Mucosa of stomach (tissue), 1 donor: ENCODE data around the gene PLEKHG3.

Experiments used
- H3K27me3 ChIP-seq: one replicate; pipeline ENCODE4 v1.7.0; 2013; ENCODE audit warnings: mild to moderate bottlenecking, low read length; ENCODE audit not compliant: control insufficient read depth, insufficient read depth
- H3K36me3 ChIP-seq: one replicate; pipeline ENCODE4 v1.7.0; 2013; ENCODE audit warnings: low read length; ENCODE audit not compliant: control insufficient read depth, insufficient read depth
- H3K4me1 ChIP-seq: one replicate; pipeline ENCODE4 v1.7.0; 2013; ENCODE audit warnings: mild to moderate bottlenecking, low read length; ENCODE audit not compliant: control insufficient read depth, insufficient read depth
- H3K4me3 ChIP-seq: one replicate; pipeline ENCODE4 v1.7.0; 2013; ENCODE audit warnings: low read length
- H3K9ac ChIP-seq: one replicate; pipeline ENCODE4 v1.7.0; 2013; ENCODE audit warnings: mild to moderate bottlenecking, low read length, moderate library complexity
- H3K9me3 ChIP-seq: one replicate; pipeline ENCODE4 v1.7.0; 2013; ENCODE audit warnings: mild to moderate bottlenecking, low read length, moderate library complexity; ENCODE audit not compliant: control insufficient read depth
- donor health status: Pancreatic carcinoma.

Gene PLEKHG3

DNA sequence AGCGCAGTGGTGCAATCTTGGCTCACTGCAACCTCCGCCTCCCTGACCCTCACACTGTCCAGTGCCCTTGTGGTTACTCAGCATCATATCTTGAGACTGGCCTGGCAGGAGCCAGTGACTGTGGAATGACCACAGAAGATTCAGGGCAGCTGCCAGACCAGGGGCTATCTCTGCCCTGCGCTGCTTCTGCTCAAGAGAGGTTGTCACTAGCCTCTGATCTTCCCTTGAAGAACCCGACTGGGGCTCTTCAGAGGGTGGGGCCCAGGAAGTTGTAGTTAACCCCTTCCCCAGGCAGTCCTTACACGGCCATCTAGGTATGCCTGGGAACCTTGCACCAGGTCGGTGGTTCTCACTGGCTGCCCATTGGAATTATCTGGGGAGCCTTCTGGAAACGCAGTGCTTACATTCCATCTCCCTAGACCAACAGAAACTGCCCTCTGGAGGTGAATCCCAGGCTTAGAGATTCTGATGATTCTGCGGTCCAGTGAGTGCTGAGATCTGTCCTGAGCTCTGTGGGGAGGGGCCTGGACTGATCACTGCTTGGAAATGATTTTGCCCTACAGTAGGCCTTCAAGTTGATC, 41.4 kb downstream of the PLEKHG3 start:
- Histone ChIP-seq H3K36me3 (peaks cover 16% of the 10 kb centered on the region), H3K9ac (no peak overlapping the region), H3K27me3 (no peaks in the 10 kb centered on the region), H3K9me3 (no peaks in the 10 kb centered on the region), H3K4me3 (no peak overlapping the region), H3K4me1 (no peaks in the 10 kb centered on the region)

DNA sequence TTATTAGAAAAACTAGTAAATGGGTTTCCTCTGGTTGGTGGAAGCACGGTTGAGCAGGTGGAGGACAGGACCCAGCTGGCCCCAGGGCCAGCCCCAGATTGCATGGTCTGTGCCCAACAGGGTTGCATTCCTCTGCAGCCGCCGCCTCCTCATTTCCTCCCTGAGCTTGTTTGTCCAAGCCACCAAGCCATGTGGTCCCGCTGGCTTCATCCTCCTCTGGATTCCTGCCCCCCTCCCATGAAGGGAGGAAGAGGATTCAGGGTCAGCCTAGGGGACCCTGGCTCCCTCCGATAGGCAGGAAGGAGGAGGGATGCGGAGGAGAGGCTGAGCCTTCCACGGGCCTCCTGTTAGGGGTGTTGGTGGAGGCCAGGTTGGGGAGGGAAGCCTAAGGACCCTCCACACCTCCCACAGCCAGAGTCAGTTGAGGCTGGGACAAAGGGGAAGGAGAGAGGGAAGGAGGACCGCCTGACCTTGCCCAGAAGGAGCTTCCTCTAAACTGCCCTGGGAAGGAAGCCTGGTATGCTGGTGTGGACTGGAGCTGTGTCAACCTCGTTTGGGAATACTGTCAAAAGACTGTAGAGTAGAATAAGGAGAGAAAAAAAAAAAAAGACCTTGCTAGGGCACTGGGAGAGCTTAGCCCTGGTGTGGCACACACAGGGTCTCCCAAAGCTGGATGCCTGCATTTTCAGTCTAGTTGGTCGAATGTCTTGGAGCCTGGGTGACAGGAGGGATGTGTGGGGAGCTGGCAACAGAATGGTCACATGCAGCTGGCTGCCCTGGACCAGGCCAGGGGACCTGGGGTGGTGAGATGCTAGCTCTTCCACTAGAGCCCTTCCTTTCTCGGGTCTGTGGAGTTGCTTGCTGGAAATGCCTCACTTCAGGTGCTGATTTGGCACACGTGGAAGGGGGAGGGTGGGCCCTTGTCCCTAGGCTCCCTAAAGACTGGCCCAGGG, 42.4 kb downstream of the PLEKHG3 start:
- no peaks in the 10 kb centered on the region for H3K9me3 ChIP-seq
- H3K9ac ChIP-seq = no peak overlapping the region
- no peaks in the 10 kb centered on the region for H3K27me3 ChIP-seq
- no peak overlapping the region for H3K4me3 ChIP-seq
- H3K36me3 ChIP-seq = peaks cover 6% of the 10 kb centered on the region
- no peaks in the 10 kb centered on the region for H3K4me1 ChIP-seq

DNA sequence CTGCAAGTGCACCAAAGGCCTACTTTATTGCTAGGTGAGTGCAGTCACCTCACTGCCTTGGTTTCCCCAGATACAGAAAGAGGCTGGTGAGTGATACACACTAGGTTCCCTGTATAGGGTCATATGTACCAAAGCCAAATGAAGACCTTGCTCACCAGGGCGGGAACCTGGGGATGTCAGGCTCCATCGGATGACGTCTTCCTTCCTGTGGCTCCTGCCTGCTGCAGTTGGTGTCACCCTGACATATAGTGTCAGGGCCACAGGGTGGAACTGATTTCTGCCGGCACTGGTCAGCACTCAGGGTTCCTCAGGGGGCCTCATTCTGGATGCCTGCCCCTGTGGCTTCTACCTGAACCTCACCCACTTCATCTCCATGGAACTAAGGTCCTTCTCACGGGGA, 43.1 kb downstream of the PLEKHG3 start:
- Histone ChIP-seq H3K4me3 (no peak overlapping the region), H3K36me3 (peaks cover 5% of the 10 kb centered on the region), H3K9ac (no peak overlapping the region), H3K9me3 (no peaks in the 10 kb centered on the region), H3K4me1 (no peaks in the 10 kb centered on the region), H3K27me3 (no peaks in the 10 kb centered on the region)

DNA sequence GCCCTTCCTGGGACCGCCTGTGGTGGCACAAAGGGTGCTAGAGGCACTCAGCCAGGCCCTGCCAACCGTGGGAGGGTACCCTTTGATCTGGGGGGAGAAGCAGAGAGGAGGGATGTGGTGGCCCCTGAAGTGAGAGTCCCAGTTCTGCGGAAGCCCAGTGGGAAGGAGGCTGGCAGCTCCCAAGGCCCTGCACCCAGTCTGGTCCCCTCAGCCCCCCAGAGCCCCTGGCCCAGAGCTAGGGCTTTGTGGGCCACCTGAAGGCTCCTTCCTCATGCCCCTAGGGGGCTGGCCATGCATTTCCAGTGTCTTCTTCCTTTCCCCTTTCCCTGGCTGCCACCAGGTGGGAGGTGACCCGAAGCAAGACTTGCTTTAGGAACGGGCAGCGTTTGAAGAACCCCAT, 44.3 kb downstream of the PLEKHG3 start:
- H3K9me3 ChIP-seq = no peaks in the 10 kb centered on the region
- no peak overlapping the region for H3K9ac ChIP-seq
- H3K27me3 ChIP-seq = no peaks in the 10 kb centered on the region
- H3K4me1 ChIP-seq = no peaks in the 10 kb centered on the region
- H3K36me3 ChIP-seq = peaks cover 5% of the 10 kb centered on the region
- no peak overlapping the region for H3K4me3 ChIP-seq

DNA sequence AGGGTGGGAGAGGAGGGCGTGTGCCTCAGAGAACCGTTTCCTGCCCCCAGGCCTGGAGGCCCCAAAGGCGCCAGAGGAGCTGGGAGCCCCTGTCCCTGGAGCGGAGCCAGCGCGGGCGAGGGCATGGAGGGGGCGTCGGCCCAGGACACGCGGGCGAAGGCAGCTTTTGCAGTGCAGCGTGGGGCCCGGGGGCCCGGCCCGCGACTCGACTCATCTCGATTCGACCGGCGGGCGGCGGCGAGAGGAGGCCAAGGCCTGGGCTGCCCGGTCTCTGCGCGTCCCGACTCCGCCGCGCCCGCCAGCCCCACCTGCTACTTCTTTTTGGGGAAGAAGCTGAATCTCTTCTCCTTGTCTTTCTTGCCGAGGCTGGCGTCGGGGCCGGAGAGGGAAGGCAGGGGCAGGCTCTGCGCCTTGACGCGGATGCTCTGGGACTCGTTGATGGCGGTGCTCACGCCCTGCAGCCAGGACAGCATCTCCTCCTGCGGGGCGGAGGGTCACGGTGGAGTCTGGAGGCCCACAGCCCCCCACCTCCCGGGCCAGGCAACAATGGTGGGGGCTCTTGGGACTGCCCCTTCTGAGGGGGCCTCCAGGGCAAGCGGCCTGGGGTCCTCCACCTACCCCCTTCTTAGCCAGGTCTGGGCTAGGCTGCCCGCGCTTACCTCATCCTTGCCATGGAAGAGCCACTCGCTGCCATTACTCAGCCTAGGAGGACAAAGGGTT, 44.9 kb downstream of the PLEKHG3 start:
- Histone ChIP-seq H3K4me1 (no peaks in the 10 kb centered on the region), H3K9ac (no peak overlapping the region), H3K27me3 (no peaks in the 10 kb centered on the region), H3K9me3 (no peaks in the 10 kb centered on the region), H3K4me3 (no peak overlapping the region), H3K36me3 (peaks cover 5% of the 10 kb centered on the region)

DNA sequence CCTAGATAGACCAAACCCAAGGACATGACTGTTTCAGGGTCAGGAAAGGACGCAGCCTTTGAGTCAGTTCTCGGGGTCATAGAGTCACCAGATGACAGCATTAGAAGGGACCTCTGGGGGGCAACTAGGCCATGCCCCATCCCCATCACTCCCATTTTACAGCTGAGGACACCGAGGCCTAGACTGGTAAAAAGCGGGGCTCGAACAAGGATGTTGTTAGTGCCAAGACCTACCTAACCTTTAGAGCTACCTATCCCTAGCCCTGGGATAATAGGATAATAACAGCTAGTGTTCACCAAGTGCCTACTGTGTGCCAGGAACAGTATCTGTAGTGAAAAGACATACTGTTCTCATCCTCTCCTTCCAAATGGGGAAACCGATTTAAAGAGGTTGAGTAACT, 48.7 kb downstream of the PLEKHG3 start:
- Histone ChIP-seq H3K9me3 (no peaks in the 10 kb centered on the region), H3K4me1 (peaks cover 15% of the 10 kb centered on the region), H3K4me3 (no peak overlapping the region), H3K9ac (no peak overlapping the region), H3K27me3 (no peaks in the 10 kb centered on the region), H3K36me3 (no peaks in the 10 kb centered on the region)

DNA sequence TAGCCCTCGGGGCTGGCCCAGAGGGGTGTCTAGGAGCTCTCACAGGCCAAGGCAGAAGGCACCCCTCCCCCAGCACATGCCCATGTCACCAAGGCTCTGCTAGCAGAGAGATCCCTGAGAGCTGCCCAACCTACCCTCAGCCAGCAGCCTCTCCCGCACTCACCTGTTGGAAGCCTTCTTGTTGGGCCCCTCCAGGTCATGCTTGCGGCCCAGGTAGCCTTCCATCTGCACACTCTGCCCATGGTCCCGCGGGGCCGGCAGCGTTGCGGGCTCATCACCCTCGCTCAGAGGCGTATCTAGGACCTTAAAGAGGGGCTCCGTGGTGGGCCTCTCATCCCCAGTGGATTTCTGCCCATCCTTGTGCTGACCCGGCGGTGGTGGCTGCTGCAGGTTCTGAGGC, 49.1 kb downstream of the PLEKHG3 start:
- no peak overlapping the region for H3K4me3 ChIP-seq
- H3K36me3 ChIP-seq = no peaks in the 10 kb centered on the region
- no peak overlapping the region for H3K9ac ChIP-seq

DNA sequence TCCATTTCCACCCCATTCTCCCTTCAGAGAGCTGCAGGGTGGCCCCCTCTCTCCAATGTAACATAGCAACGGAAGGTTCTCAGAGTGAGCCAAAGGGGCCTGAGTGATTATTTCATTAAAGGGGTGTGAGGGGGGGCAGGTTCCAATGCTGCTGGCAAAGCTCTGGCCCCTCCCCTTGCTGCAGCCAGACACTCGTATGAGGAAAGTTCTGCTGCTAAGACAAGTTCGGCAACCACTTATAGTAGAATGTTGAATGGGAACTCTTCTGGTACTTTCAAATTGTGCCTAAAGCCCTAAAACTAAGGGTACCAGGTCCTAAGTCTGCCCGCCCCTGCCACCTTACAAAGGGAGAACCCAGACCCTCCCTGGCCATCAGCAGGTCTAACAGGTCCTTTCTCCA, 49.8 kb downstream of the PLEKHG3 start:
- no peak overlapping the region for H3K4me3 ChIP-seq
- H3K9me3 ChIP-seq = no peaks in the 10 kb centered on the region
- H3K36me3 ChIP-seq = no peaks in the 10 kb centered on the region
- H3K27me3 ChIP-seq = no peaks in the 10 kb centered on the region
- no peak overlapping the region for H3K9ac ChIP-seq
- peaks cover 26% of the 10 kb centered on the region for H3K4me1 ChIP-seq

More for the DNA sequence above, 49.1 kb downstream of the PLEKHG3 start:
- no peaks in the 10 kb centered on the region for H3K27me3 ChIP-seq
- H3K4me1 ChIP-seq = peaks cover 20% of the 10 kb centered on the region
- H3K9me3 ChIP-seq = no peaks in the 10 kb centered on the region

DNA sequence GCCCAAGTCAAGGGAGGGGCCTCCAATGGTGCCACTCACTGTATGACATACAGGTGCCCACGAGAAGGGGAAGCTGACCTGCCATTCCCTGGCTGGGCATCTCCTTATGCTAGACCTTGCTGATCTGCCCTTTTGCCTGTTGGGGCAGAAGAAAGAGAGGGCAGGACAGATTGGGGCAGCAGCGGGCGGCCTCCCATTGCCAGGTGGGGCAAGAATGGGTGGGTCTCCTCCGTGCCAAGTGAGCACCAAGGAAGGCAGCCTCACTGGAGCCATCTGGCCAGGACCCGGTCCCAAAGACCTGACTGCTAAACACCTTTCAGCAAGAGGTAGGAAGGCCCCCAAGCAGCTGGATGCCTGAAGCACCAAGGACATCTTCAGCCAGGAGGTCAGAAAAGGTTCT, 50.5 kb downstream of the PLEKHG3 start:
- H3K36me3 ChIP-seq = no peaks in the 10 kb centered on the region
- no peak overlapping the region for H3K4me3 ChIP-seq
- H3K9me3 ChIP-seq = no peaks in the 10 kb centered on the region
- no peaks in the 10 kb centered on the region for H3K27me3 ChIP-seq
- H3K9ac ChIP-seq = no peak overlapping the region
- peaks cover 33% of the 10 kb centered on the region for H3K4me1 ChIP-seq

DNA sequence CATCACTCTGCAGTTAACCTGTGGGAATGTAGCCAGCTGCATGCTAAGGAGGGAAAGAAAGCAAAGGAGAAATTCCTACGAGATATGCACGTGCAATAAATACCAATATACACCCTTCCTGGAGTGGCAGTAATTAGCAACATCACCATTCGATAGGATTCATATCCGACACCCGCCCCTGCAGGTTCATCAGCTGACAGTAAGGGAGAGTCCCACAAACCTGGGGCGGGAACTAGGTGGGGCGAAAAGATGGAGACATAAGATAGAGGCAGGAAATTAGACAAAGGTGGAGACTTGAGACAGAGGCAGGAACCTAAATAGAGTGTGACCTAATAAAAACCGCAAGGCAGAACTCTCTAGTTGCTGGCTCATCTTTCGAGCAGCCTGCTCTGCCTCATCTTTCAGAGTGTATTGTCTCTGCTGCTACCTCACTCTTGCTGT, 51.6 kb downstream of the PLEKHG3 start:
- Histone ChIP-seq H3K9me3 (no peaks in the 10 kb centered on the region), H3K36me3 (no peaks in the 10 kb centered on the region), H3K4me1 (peaks cover 41% of the 10 kb centered on the region), H3K9ac (no peak overlapping the region), H3K27me3 (no peaks in the 10 kb centered on the region), H3K4me3 (no peak overlapping the region)

DNA sequence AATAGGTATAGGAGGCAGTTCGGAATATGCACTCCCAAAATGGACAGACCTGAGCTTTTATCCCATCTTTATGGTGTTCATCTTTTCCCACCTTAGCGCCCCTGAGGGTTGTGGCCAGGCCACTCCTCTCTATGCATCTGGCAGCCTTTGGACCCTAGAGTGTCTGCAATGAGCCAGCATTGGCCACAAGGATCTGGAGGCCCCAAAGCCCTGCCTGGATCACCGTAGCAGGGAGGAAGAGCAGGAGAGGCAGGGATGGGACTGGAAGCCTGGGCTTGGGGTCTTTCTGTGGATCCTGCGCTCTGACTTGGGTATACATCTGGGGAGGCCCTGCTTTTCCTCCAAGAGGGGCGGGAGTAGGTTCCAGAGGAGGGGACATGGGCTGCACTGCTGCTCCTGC, 52.5 kb downstream of the PLEKHG3 start:
- peaks cover 50% of the 10 kb centered on the region for H3K4me1 ChIP-seq
- H3K4me3 ChIP-seq = no peak overlapping the region
- H3K9ac ChIP-seq = no peak overlapping the region
- H3K27me3 ChIP-seq = no peaks in the 10 kb centered on the region
- no peaks in the 10 kb centered on the region for H3K9me3 ChIP-seq
- no peaks in the 10 kb centered on the region for H3K36me3 ChIP-seq

DNA sequence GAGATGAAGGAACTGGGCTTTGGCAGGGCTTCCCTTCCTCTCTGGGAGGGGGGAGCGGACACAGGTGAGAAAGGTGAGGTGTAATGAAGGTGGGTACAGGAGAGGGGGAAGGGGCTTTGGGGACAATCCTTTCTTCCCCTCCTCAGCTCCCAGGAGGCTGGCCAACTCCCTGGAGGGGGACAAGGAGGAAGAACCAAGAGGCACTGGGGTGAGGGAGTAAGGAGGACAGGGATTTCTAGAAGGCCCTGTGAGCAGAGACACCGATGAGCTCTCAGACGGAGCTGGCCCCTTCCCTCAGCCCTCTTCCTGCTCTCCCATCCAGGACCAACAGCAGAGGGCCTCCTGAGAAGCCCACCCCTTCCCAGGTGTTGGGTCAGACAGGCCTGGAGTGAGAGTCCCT, 53.4 kb downstream of the PLEKHG3 start:
- H3K4me1 ChIP-seq = peaks cover 59% of the 10 kb centered on the region
- H3K27me3 ChIP-seq = no peaks in the 10 kb centered on the region
- H3K36me3 ChIP-seq = no peaks in the 10 kb centered on the region
- H3K4me3 ChIP-seq = no peak overlapping the region
- no peaks in the 10 kb centered on the region for H3K9me3 ChIP-seq
- peak overlapping the region; percentile 42 for H3K9ac ChIP-seq
